CD14-positive monocyte (primary cell): ENCODE data around the gene EXTL2. TPM values are rescaled to one million over a fixed set of nuclear protein-coding genes. Genes with fewer than 3 reads are reported as not detected.

Experiments
- DNase-seq, 3 donors: peaks; one replicate each; pipeline ENCODE4 v3.0.0-alpha.2; 2011 to 2022
- H2AFZ ChIP-seq: 2 replicates; pipeline ENCODE4 v1.6.0; 2012; ENCODE audit warnings: mild to moderate bottlenecking, low read depth, low read length, inconsistent platforms; ENCODE audit not compliant: insufficient read depth, poor library complexity, severe bottlenecking
- H3K27ac ChIP-seq, 2 donors: 1 replicate in 1 of 2; 2 replicates in 1 of 2; pipeline ENCODE4 v1.5.1; 2012 to 2013; ENCODE audit warnings: low read length in 2 of 2, control low read depth in 1 of 2, inconsistent platforms in 1 of 2, low read depth in 1 of 2, mild to moderate bottlenecking in 1 of 2
- H3K27me3 ChIP-seq, 2 donors: one replicate each; pipeline versions ENCODE4 v1.6.0 to v1.6.1; 2011 to 2013; ENCODE audit warnings: low read length in 2 of 2; ENCODE audit not compliant: control insufficient read depth in 2 of 2, insufficient read depth in 2 of 2
- H3K36me3 ChIP-seq, 2 donors: replicated peaks in 1 of 2; 1 replicate in 1 of 2; 2 replicates in 1 of 2; pipeline versions ENCODE4 v1.5.1 to v1.6.1; 2012 to 2013; ENCODE audit warnings: low read length in 2 of 2, control low read depth in 1 of 2, inconsistent platforms in 1 of 2, mild to moderate bottlenecking in 1 of 2; ENCODE audit not compliant: insufficient read depth in 2 of 2, control insufficient read depth in 1 of 2
- H3K4me1 ChIP-seq, 2 donors: 1 replicate in 1 of 2; 2 replicates in 1 of 2; pipeline versions ENCODE4 v1.5.1 to v1.6.1; 2012 to 2013; ENCODE audit warnings: low read length in 2 of 2, control low read depth in 1 of 2, inconsistent platforms in 1 of 2, mild to moderate bottlenecking in 1 of 2, moderate library complexity in 1 of 2; ENCODE audit not compliant: insufficient read depth in 2 of 2, control insufficient read depth in 1 of 2
- H3K4me2 ChIP-seq: replicated peaks from 2 replicates; pipeline ENCODE3; 2012; ENCODE audit warnings: low read length, moderate library complexity, mild to moderate bottlenecking; ENCODE audit not compliant: poor library complexity, severe bottlenecking; ENCODE audit errors: extremely low read depth
- H3K4me3 ChIP-seq, 3 experiments: fragments of 200-600 bp in 1 of 3; sonication (generic) in 1 of 3; replicated peaks in 1 of 3; 1 replicate in 2 of 3; 2 replicates in 1 of 3; pipeline ENCODE4 v1.5.1; 2011 to 2013; ENCODE audit warnings: low read length in 3 of 3, mild to moderate bottlenecking in 3 of 3, control low read depth in 2 of 3, low read depth in 2 of 3, inconsistent platforms in 1 of 3, moderate library complexity in 1 of 3
- H3K79me2 ChIP-seq: 2 replicates; pipeline ENCODE4 v1.6.0; 2012; ENCODE audit warnings: mild to moderate bottlenecking, control low read depth, inconsistent platforms, low read length, moderate library complexity; ENCODE audit not compliant: insufficient read depth
- H3K9ac ChIP-seq: 2 replicates; pipeline ENCODE4 v1.6.0; 2017; ENCODE audit warnings: low read length, mild to moderate bottlenecking; ENCODE audit not compliant: insufficient read depth, poor library complexity, severe bottlenecking
- H3K9me3 ChIP-seq, 2 donors: replicated peaks in 1 of 2; 1 replicate in 1 of 2; 2 replicates in 1 of 2; pipeline versions ENCODE4 v1.5.1 to v1.6.1; 2012 to 2013; ENCODE audit warnings: low read length in 2 of 2, control low read depth in 1 of 2; ENCODE audit not compliant: control insufficient read depth in 1 of 2, insufficient read depth in 1 of 2
- H4K20me1 ChIP-seq: 2 replicates; pipeline ENCODE4 v1.6.0; 2012; ENCODE audit warnings: mild to moderate bottlenecking, low read length, control low read depth, moderate library complexity; ENCODE audit not compliant: insufficient read depth
- H3K27ac Mint-ChIP-seq, 7 donors: one replicate each; pipeline ENCODE4 v1.8.0; 2020; ENCODE audit warnings: mild to moderate bottlenecking in 7 of 7, mixed read lengths in 7 of 7, moderate library complexity in 6 of 7, inconsistent platforms in 2 of 7
- H3K27me3 Mint-ChIP-seq, 3 donors: one replicate each; pipeline ENCODE4 v1.8.0; 2021 to 2022; ENCODE audit warnings: low read depth in 3 of 3, mild to moderate bottlenecking in 3 of 3, mixed read lengths in 3 of 3, moderate library complexity in 3 of 3, inconsistent platforms in 1 of 3
- H3K36me3 Mint-ChIP-seq, 2 donors: one replicate each; pipeline ENCODE4 v1.8.0; 2020; ENCODE audit warnings: mixed read lengths in 2 of 2, inconsistent platforms in 1 of 2, mild to moderate bottlenecking in 1 of 2
- H3K4me1 Mint-ChIP-seq: one replicate; pipeline ENCODE4 v1.8.0; 2020; ENCODE audit warnings: mild to moderate bottlenecking, mixed read lengths
- H3K4me3 Mint-ChIP-seq, 2 donors: one replicate each; pipeline ENCODE4 v1.8.0; 2020; ENCODE audit warnings: mild to moderate bottlenecking in 2 of 2, mixed read lengths in 2 of 2, moderate library complexity in 1 of 2
- H3K9me3 Mint-ChIP-seq, 7 donors: one replicate each; pipeline ENCODE4 v1.8.0; 2020 to 2022; ENCODE audit warnings: mixed read lengths in 7 of 7, mild to moderate bottlenecking in 6 of 7, moderate library complexity in 6 of 7, inconsistent platforms in 2 of 7
- CTCF ChIP-seq: fragments of 200-600 bp; IDR thresholded peaks from one replicate; pipeline ENCODE4 v1.8.0; 2022; ENCODE audit warnings: antibody characterized with exemption, mild to moderate bottlenecking
- WGBS: methylation state at CpG from one replicate; pipeline ENCODE4 v1.1.5; 2013; ENCODE audit warnings: missing lambda C conversion rate; ENCODE audit not compliant: insufficient coverage; 5-methylcytosine and 5-hydroxymethylcytosine counted together
- intact Hi-C, 2 donors: fragments of 100-400 bp; cut with micrococcal nuclease; formaldehyde crosslinking; loops; one replicate each; pipeline versions ENCODE4 v1.15.0 to v1.15.1; 2023
- polyA plus RNA-seq, 3 donors: library from polyadenylated mRNA; depleted of rRNA in 1 of 3; unstranded in 2 of 3; stranded (reverse) in 1 of 3; fragments of 300-500 nt in 2 of 3; fragments of >200 nt in 1 of 3; fragmentation: Illumina TruSeq in 2 of 3; gene quantifications; 1 replicate in 2 of 3; 2 replicates in 1 of 3; pipeline ENCODE4 v1.2.3, GENCODE V29; 2012 to 2021

Gene EXTL2
- polyA plus RNA-seq, 3 donors, result 0.89 to 1.2 (median 0.92) TPM

GRCh38 chr1:100882698-100883097, 11.9 kb downstream of the EXTL2 start:
- 0% methylated on average over 1 of the region's 2 CpGs for WGBS
- Histone ChIP-seq H3K79me2 (no peaks in the 10 kb centered on the region), H3K4me3 (no peak overlapping the region), H3K27ac (peak overlapping the region; percentile 57 to 65), H4K20me1 (no peaks in the 10 kb centered on the region), H3K36me3 (no peaks in the 10 kb centered on the region), H3K9ac (no peak overlapping the region), H3K9me3 (no peaks in the 10 kb centered on the region), H3K4me1 (peaks cover 13 to 16% of the 10 kb centered on the region in 2 donors), H3K27me3 (no peaks in the 10 kb centered on the region), H3K4me2 (no peak overlapping the region), H2AFZ (no peak overlapping the region)
- no peaks in the 10 kb centered on the region for H3K27me3 Mint-ChIP-seq
- no peak overlapping the region for H3K4me3 Mint-ChIP-seq
- peaks cover 0 to 6% (median 0%) of the 10 kb centered on the region in 7 donors for H3K9me3 Mint-ChIP-seq
- peaks cover 16% of the 10 kb centered on the region for H3K4me1 Mint-ChIP-seq
- no peak for TF ChIP-seq CTCF
- intact Hi-C loops, result no loop called here
- H3K36me3 Mint-ChIP-seq, result no peaks in the 10 kb centered on the region
- H3K27ac Mint-ChIP-seq, result peak overlapping the region; percentile 44 to 86 (median 76)
- peak; percentile 46 to 62 (median 60) for DNase-seq

GRCh38 chr1:100881687-100882086, 13.0 kb downstream of the EXTL2 start:
- H3K79me2 ChIP-seq, result no peaks in the 10 kb centered on the region
- WGBS, result no CpG with 5 or more reads among the region's 3 CpGs
- no peaks in the 10 kb centered on the region for H3K27me3 ChIP-seq
- H2AFZ ChIP-seq, result no peak overlapping the region
- H3K4me2 ChIP-seq, result no peak overlapping the region
- TF ChIP-seq CTCF, result no peak
- no peaks in the 10 kb centered on the region for H3K36me3 Mint-ChIP-seq
- H3K9ac ChIP-seq, result no peak overlapping the region
- no peaks in the 10 kb centered on the region for H3K27me3 Mint-ChIP-seq
- H4K20me1 ChIP-seq, result no peaks in the 10 kb centered on the region
- H3K9me3 ChIP-seq, result no peaks in the 10 kb centered on the region
- no peaks in the 10 kb centered on the region for H3K36me3 ChIP-seq
- peaks cover 13 to 16% of the 10 kb centered on the region in 2 donors for H3K4me1 ChIP-seq
- no peak for DNase-seq
- intact Hi-C loops, result no loop called here
- peaks cover 0 to 4% (median 0%) of the 10 kb centered on the region in 7 donors for H3K9me3 Mint-ChIP-seq
- no peak overlapping the region for H3K4me3 Mint-ChIP-seq
- H3K27ac ChIP-seq, result no peak overlapping the region
- peak overlapping the region in 2 of 7 donors; percentile 6 for H3K27ac Mint-ChIP-seq
- peaks cover 16% of the 10 kb centered on the region for H3K4me1 Mint-ChIP-seq
- no peak overlapping the region for H3K4me3 ChIP-seq
